Measurements from ENCODE around the gene BCAT1. TPM values are rescaled to one million over a fixed set of nuclear protein-coding genes. Genes with fewer than 3 reads are reported as not detected.

The BCAT1 gene
- total and polyA plus RNA-seq, 2 donors (not counting 3 experiments of a cell fraction or from before 2014, with no cell fraction given) = 21.6 to 267 TPM

DNA sequence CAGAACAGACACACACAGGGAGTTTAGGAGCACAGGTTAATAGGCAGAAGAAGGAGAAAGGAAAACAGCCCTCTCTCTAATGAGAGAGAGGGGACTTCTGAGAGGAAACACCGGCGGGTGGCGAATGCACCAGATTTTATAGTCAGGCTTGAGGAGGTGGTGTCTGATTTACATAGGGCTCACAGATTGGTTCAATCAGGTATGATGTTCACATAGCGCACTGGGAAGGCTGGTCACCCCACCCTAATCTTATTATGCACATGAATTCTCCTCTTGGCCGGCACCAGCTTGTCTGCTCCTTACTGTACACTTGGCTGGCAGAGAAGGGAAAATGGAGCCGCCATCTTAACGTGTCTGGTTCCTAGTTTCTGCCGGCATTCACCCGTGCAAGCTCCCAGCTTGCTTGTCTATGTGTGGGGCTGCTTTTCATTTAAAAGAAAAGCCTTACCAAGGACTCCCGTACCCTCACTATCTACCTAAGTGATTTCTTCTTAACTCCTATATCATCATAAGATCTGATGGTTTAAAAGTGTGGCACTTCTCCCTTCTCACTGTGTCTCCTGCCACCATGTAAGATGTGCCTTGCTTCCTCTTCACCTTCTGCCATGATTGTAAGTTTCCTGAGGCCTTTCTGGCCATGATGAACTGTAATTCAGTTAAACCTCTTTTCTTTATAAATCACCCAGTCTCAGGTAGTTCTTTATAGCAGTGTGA is 15.1 kb downstream of the BCAT1 start:
- Histone ChIP-seq H2AFZ (ENCODE audit: low read depth, low read length) (no peak overlapping the region), H3K27ac (ENCODE audit: insufficient read depth, low read depth, low read length) (no peak overlapping the region), H3K9me3 (replicated peaks; ENCODE audit: control insufficient read depth, insufficient read depth, low read length) (no peaks in the 10 kb centered on the region), H3K4me1 (ENCODE audit: control insufficient read depth, extremely low read depth, insufficient read depth, low read length) (peaks cover 13% of the 10 kb centered on the region), H4K20me1 (replicated peaks; ENCODE audit: control insufficient read depth, extremely low read depth, insufficient read depth, low read length) (no peaks in the 10 kb centered on the region), H3K9ac (replicated peaks; ENCODE audit: extremely low read depth, insufficient read depth, low read length) (no peak overlapping the region), H3K79me2 (ENCODE audit: control insufficient read depth, insufficient read depth, low read length) (peaks cover 84% of the 10 kb centered on the region), H3K4me2 (ENCODE audit: insufficient read depth, low read length) (no peak overlapping the region), H3K4me3 (replicated peaks in 1 of 3; ENCODE audit: insufficient read depth in 1 of 3, low read depth in 1 of 3, low read length in 3 of 3) (no peak overlapping the region), H3K27me3 (ENCODE audit: control insufficient read depth in 2 of 2, insufficient read depth in 2 of 2, low read length in 2 of 2) (no peaks in the 10 kb centered on the region), H3K36me3 (ENCODE audit: control insufficient read depth in 2 of 2, extremely low read depth in 1 of 2, insufficient read depth in 2 of 2, low read length in 2 of 2) (no peaks in the 10 kb centered on the region), H3K9me1 (replicated peaks; ENCODE audit: control insufficient read depth, extremely low read depth, insufficient read depth, low read length) (no peaks in the 10 kb centered on the region)
- no peak for FAIRE-seq
- no peak for DNase-seq (ENCODE audit: low read depth, low spot score)
- POLR2A ChIA-PET = no interaction called here
- dilution Hi-C loops (cut with MboI; ENCODE audit: extremely low pct_ligation_motif_present, low sequenced_read_pairs) = no loop called here
- CTCF ChIA-PET = interaction anchor here (1.2 kb wide), 1 partner anchor 13 kb away, joined by 3 read pairs; no protein-coding TSS in a partner anchor
- no TSS peak for BruUV-seq (replicated peaks)
- intact Hi-C loops (cut with micrococcal nuclease) = no loop called here
- TF ChIP-seq, protein P1, sequence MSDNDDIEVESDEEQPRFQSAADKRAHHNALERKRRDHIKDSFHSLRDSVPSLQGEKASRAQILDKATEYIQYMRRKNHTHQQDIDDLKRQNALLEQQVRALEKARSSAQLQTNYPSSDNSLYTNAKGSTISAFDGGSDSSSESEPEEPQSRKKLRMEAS (IDR thresholded peaks at IDR 0.05; ENCODE audit: insufficient read depth, insufficient read length) = no peak
- no peak for TF ChIP-seq EZH2 (IDR thresholded peaks at IDR 0.05; ENCODE audit: borderline replicate concordance, low read depth, low read length, severe bottlenecking)
- no peak for TF ChIP-seq JUN (IDR thresholded peaks at IDR 0.05; ENCODE audit: borderline replicate concordance, insufficient read depth, insufficient read length, low read depth)
- TF ChIP-seq POLR2AphosphoS5 (IDR thresholded peaks at IDR 0.05; ENCODE audit: insufficient read depth, low read depth, low read length) = no peak
- no peak for TF ChIP-seq GATA2 (IDR thresholded peaks at IDR 0.05; ENCODE audit: insufficient read depth, insufficient read length, low read depth, low read length)
- TF ChIP-seq, protein P2, sequence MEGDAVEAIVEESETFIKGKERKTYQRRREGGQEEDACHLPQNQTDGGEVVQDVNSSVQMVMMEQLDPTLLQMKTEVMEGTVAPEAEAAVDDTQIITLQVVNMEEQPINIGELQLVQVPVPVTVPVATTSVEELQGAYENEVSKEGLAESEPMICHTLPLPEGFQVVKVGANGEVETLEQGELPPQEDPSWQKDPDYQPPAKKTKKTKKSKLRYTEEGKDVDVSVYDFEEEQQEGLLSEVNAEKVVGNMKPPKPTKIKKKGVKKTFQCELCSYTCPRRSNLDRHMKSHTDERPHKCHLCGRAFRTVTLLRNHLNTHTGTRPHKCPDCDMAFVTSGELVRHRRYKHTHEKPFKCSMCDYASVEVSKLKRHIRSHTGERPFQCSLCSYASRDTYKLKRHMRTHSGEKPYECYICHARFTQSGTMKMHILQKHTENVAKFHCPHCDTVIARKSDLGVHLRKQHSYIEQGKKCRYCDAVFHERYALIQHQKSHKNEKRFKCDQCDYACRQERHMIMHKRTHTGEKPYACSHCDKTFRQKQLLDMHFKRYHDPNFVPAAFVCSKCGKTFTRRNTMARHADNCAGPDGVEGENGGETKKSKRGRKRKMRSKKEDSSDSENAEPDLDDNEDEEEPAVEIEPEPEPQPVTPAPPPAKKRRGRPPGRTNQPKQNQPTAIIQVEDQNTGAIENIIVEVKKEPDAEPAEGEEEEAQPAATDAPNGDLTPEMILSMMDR (IDR thresholded peaks at IDR 0.05; ENCODE audit: extremely low read depth in 1 of 2, insufficient read depth in 1 of 2, low read depth in 1 of 2, low read length in 2 of 2) = no peak
- no peak for TF ChIP-seq MYC (IDR thresholded peaks at IDR 0.05; ENCODE audit: low read depth, low read length)
- no peak for TF ChIP-seq FOS (IDR thresholded peaks at IDR 0.05; ENCODE audit: borderline replicate concordance, insufficient read depth, low read length)
- TF ChIP-seq POLR2A (IDR thresholded peaks at IDR 0.05; ENCODE audit: low read depth, low read length) = no peak
